Measurements from ENCODE around the gene SPACA7.

The SPACA7 gene

GRCh38 chr13:112442483-112443090 is 66.4 kb downstream of the SPACA7 start:
- DNase-seq (ENCODE audit: extremely low spot score), result no peak
- TF ChIP-seq, protein P1, sequence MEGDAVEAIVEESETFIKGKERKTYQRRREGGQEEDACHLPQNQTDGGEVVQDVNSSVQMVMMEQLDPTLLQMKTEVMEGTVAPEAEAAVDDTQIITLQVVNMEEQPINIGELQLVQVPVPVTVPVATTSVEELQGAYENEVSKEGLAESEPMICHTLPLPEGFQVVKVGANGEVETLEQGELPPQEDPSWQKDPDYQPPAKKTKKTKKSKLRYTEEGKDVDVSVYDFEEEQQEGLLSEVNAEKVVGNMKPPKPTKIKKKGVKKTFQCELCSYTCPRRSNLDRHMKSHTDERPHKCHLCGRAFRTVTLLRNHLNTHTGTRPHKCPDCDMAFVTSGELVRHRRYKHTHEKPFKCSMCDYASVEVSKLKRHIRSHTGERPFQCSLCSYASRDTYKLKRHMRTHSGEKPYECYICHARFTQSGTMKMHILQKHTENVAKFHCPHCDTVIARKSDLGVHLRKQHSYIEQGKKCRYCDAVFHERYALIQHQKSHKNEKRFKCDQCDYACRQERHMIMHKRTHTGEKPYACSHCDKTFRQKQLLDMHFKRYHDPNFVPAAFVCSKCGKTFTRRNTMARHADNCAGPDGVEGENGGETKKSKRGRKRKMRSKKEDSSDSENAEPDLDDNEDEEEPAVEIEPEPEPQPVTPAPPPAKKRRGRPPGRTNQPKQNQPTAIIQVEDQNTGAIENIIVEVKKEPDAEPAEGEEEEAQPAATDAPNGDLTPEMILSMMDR (IDR thresholded peaks at IDR 0.05; ENCODE audit: control extremely low read depth, extremely low read depth, low read depth, missing control alignments), result no peak
- CTCF ChIA-PET, result interaction anchor here (1.8 to 3.9 kb wide), 7 partner anchors 11 to 1548 kb away, joined by 4 to 37 read pairs (median 8); no protein-coding TSS in a partner anchor
- POLR2A ChIA-PET, result no interaction called here

GRCh38 chr13:112443191-112443994 is 67.2 kb downstream of the SPACA7 start:
- ChIA-PET CTCF (interaction anchor here (0.8 to 3.9 kb wide), 14 partner anchors 10 to 1549 kb away, joined by 3 to 37 read pairs (median 4); no protein-coding TSS in a partner anchor), POLR2A (no interaction called here)
- DNase-seq (ENCODE audit: extremely low spot score), result no peak
- TF ChIP-seq, protein P1 (IDR thresholded peaks at IDR 0.05; ENCODE audit: control extremely low read depth, extremely low read depth, low read depth, missing control alignments), result peak; percentile 39

GRCh38 chr13:112443995-112444311 is 67.8 kb downstream of the SPACA7 start:
- TF ChIP-seq, protein P1 (IDR thresholded peaks at IDR 0.05; ENCODE audit: control extremely low read depth, extremely low read depth, low read depth, missing control alignments), result peak; percentile 89
- POLR2A ChIA-PET, result no interaction called here
- DNase-seq (ENCODE audit: extremely low spot score), result peak; percentile 81
- CTCF ChIA-PET, result interaction anchor here (0.7 to 3.9 kb wide), 15 partner anchors 10 to 1550 kb away, joined by 3 to 37 read pairs (median 4); no protein-coding TSS in a partner anchor

DNA sequence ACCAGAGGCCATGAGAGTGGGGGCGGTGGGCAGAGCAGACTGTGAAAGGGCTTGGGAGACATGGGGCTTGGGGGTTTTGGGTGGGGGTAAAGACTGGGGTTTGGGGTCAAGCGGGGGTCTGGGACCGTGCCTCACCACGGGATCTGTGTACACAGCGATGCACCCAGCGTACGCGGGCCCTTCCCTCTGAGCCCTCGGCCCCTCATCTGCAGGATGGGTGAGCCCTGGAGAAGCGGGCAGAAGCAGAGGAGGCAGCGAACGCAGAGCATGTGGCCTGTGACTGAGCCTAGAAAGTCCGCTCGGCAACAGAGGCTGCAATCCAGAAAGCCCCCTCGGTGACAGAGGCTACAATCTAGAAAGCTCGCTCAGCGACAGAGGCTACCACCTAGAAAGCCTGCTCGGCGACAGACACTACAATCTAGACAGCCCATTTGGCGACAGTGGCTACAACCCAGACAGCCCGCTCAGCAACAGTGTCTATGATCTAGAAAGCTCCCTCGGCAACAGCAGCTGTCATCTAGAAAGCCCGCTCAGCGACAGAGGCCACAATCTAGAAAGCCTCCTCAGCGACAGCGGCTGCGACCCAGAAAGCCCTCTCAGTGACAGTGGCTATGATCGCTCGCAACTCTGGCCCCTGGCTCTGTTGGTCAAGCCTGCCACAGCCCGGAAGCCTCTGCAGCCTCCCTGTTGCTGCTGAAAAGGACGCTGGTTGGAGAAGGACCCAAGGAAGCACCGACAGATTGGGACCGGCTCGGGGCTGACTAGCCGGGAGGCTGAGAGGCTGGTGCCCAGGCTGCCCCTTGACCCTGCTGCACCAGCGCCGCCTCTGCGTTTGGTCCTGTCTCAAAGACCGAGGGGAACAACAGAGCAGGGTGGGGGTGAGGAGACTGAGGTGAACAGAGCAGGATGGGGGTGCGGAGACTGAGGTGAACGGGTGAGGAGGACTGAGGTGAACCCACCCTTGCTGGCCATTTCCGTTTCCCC is 68.6 kb downstream of the SPACA7 start:
- DNase-seq (ENCODE audit: extremely low spot score), result no peak
- ChIA-PET POLR2A (no interaction called here), CTCF (interaction anchor here (0.7 to 3.9 kb wide), 14 partner anchors 9 to 1550 kb away, joined by 3 to 37 read pairs (median 4); no protein-coding TSS in a partner anchor)
- TF ChIP-seq, protein P1 (IDR thresholded peaks at IDR 0.05; ENCODE audit: control extremely low read depth, extremely low read depth, low read depth, missing control alignments), result no peak

GRCh38 chr13:112445411-112446271 is 69.5 kb downstream of the SPACA7 start:
- CTCF ChIA-PET, result interaction anchor here (2.0 to 3.9 kb wide), 2 partner anchors 10 to 970 kb away, joined by 6 to 37 read pairs; no protein-coding TSS in a partner anchor
- no peak for DNase-seq (ENCODE audit: extremely low spot score)
- POLR2A ChIA-PET, result no interaction called here
- TF ChIP-seq, protein P1 (IDR thresholded peaks at IDR 0.05; ENCODE audit: control extremely low read depth, extremely low read depth, low read depth, missing control alignments), result no peak

Measured in GM10248 (cell line).